Heart left ventricle (tissue), 16 donors: ENCODE measurements around the gene LNX1. TPM values are rescaled to one million over a fixed set of nuclear protein-coding genes. Genes with fewer than 3 reads are reported as not detected.
"Not testable (repeated sequence)": the region's sequence is repeated elsewhere in the genome, so short reads cannot be mapped to it uniquely, and the experiment has no call there.

ENCODE experiments used
- ATAC-seq, 4 donors: fragments of 200-7000 bp; cut with Tn5 transposase; one replicate each; pipeline ENCODE4 v1.9.1; 2020 to 2022; ENCODE audit warnings: moderate library complexity in 4 of 4, mild to moderate bottlenecking in 3 of 4, moderate number of reproducible peaks in 1 of 4
- DNase-seq, 5 donors: peaks; one replicate each; pipeline ENCODE4 v3.0.0-alpha.2; 2020
- H3K27ac ChIP-seq, 12 donors: fragments of 200-600 bp; sonication (generic) in 4 of 12; one replicate each; pipeline versions ENCODE4 v1.5.0 to v1.8.0; 2016 to 2022; ENCODE audit warnings: mild to moderate bottlenecking in 2 of 12
- H3K27me3 ChIP-seq, 9 donors: fragments of 200-600 bp; sonication (generic) in 2 of 9; one replicate each; pipeline versions ENCODE4 v1.5.1 to v1.8.0; 2016 to 2022; ENCODE audit warnings: mild to moderate bottlenecking in 3 of 9
- H3K36me3 ChIP-seq, 9 donors: fragments of 200-600 bp; sonication (generic) in 2 of 9; one replicate each; pipeline versions ENCODE4 v1.5.0 to v1.8.0; 2018 to 2022; ENCODE audit warnings: mild to moderate bottlenecking in 2 of 9
- H3K4me1 ChIP-seq, 12 donors: fragments of 200-600 bp; sonication (generic) in 4 of 12; one replicate each; pipeline versions ENCODE4 v1.5.0 to v1.8.0; 2016 to 2022; ENCODE audit warnings: mild to moderate bottlenecking in 3 of 12
- H3K4me3 ChIP-seq, 12 donors: fragments of 200-600 bp; sonication (generic) in 4 of 12; one replicate each; pipeline versions ENCODE4 v1.5.0 to v1.8.0; 2017 to 2022; ENCODE audit warnings: mild to moderate bottlenecking in 9 of 12, moderate library complexity in 4 of 12
- H3K9me3 ChIP-seq, 12 donors: fragments of 200-600 bp; sonication (generic) in 4 of 12; one replicate each; pipeline versions ENCODE4 v1.5.0 to v1.8.0; 2016 to 2022; ENCODE audit warnings: mild to moderate bottlenecking in 1 of 12
- CTCF ChIP-seq, 12 donors: fragments of 200-600 bp; sonication (generic) in 4 of 12; IDR thresholded peaks; one replicate each; pipeline versions ENCODE4 v1.5.0 to v1.8.0; 2018 to 2022; ENCODE audit warnings: antibody characterized with exemption in 12 of 12, mild to moderate bottlenecking in 5 of 12
- POLR2A ChIP-seq, 2 donors: fragments of 450-650 bp; IDR thresholded peaks; one replicate each; pipeline ENCODE4 v1.6.1; 2017; ENCODE audit warnings: antibody characterized with exemption in 2 of 2, mild to moderate bottlenecking in 2 of 2, moderate library complexity in 2 of 2
- WGBS, 4 donors: extraction: QIAGEN DNeasy Blood & Tissue Kit in 2 of 4; methylation state at CpG; one replicate each; pipeline versions ENCODE4 v1.1.5 to v1.1.7; 2013 to 2018; 5-methylcytosine and 5-hydroxymethylcytosine counted together
- intact Hi-C, 10 donors: fragments of 100-400 bp; cut with DNase I; formaldehyde crosslinking; loops; one replicate each; pipeline versions ENCODE4 v1.11.1 to v1.14.2; 2022
- polyA plus RNA-seq, 2 donors: library from polyadenylated mRNA; stranded (reverse); fragments of 200-250 nt; gene quantifications; one replicate each; pipeline ENCODE4 v1.2.3, GENCODE V29; 2013
- total RNA-seq, 9 donors: library from RNA; depleted of rRNA in 2 of 9; stranded (reverse); fragments of >200 nt in 2 of 9; fragmentation: NEBNext Ultra II Directional in 3 of 9; extraction: Animal tissue kit (Norgen Biotek cat#: 25700) in 3 of 9; gene quantifications; one replicate each; pipeline versions ENCODE4 v1.1.0 to v1.2.4, GENCODE V29; 2016 to 2023
- donor health status: ischemic (EF 13 %, LVEDD 7.1; RV severe dilation, severe dysfunction).
- donor health status: healthy with polysubstance abuse.
- donor health status: DM: no; HTN: yes; CAD: no.
- donor health status: DM: no; HTN: no; CAD: no.
- donor health status: ischemic (EF 25% LVEDD 6.9; RV normal size, moderate dysfunction).
- donor health status: ischemic (EF 25% LVEDD 5.7; RV mildly dilated, moderate dysfunction).
- donor health status: healthy.
- donor health status: DM: yes; HTN: yes; CAD: no.
- donor health status: ischemic (EF 35%, LVEDD 5.7; RV mildly dilated, moderate dysfunction).
- donor health status: nonischemic (EF 11% LVEDD 7.7; RV severe dilation, severe dysfunction).
- donor health status: DM: yes; HTN: yes; CAD: no.
- donor health status: PGD.
- donor health status: ischemic (EF 29% LVEDD 5.4; RV normal size, mild dysfunction).
- donor health status: nonischemic (EF 23%, LVEDD 6.1; RV moderate dilation, normal function).

The LNX1 gene
- total and polyA plus RNA-seq, 11 donors: 3.4 to 15.7 (median 6.7) TPM

- H3K9me3 ChIP-seq: no peaks in the 10 kb centered on the region
- peaks cover 0 to 7% (median 0%) of the 10 kb centered on the region in 12 donors for H3K4me1 ChIP-seq
- WGBS, 4 donors: 76 to 84% (median 80%) methylated on average over 5 of the region's 5 CpGs
- TF ChIP-seq CTCF (IDR thresholded peaks at IDR 0.05) (no peak), POLR2A (IDR thresholded peaks at IDR 0.05) (no peak)
- no peak overlapping the region for H3K4me3 ChIP-seq
- no peak for ATAC-seq
- H3K27me3 ChIP-seq: no peaks in the 10 kb centered on the region
- H3K36me3 ChIP-seq: peaks cover 0 to 27% (median 2%) of the 10 kb centered on the region in 9 donors
- peak overlapping the region in 1 of 12 donors; percentile 38 for H3K27ac ChIP-seq
- intact Hi-C loops: no loop called here
- DNase-seq: no peak
These were observed 114.2 kb downstream of the LNX1 start for GRCh38 chr4:53477038-53477565.

GRCh38 chr4:53476232-53477037 is 114.9 kb downstream of the LNX1 start:
- intact Hi-C loops: no loop called here
- Histone ChIP-seq H3K9me3 (peaks cover 0 to 3% (median 0%) of the 10 kb centered on the region in 12 donors), H3K36me3 (peaks cover 0 to 27% (median 0%) of the 10 kb centered on the region in 9 donors), H3K4me3 (no peak overlapping the region), H3K4me1 (peaks cover 0 to 7% (median 0%) of the 10 kb centered on the region in 12 donors), H3K27ac (peak overlapping the region in 1 of 12 donors; percentile 38), H3K27me3 (no peaks in the 10 kb centered on the region)
- WGBS, 4 donors: 80 to 86% (median 83%) methylated on average over 10 of the region's 10 CpGs
- TF ChIP-seq CTCF (IDR thresholded peaks at IDR 0.05): no peak
- TF ChIP-seq POLR2A (IDR thresholded peaks at IDR 0.05): no peak
- DNase-seq (peak in 2 of 5 donors; percentile 17 to 33), ATAC-seq (peak in 3 of 4 donors; percentile 63 to 82 (median 81))

- ATAC-seq, H3K4me1 ChIP-seq, H3K27ac ChIP-seq, H3K4me3 ChIP-seq, intact Hi-C loops, DNase-seq, H3K27me3 ChIP-seq: not testable (repeated sequence)
- WGBS, 4 donors: 97 to 99% (median 98%) methylated on average over 6 of the region's 6 CpGs
- Histone ChIP-seq H3K36me3 (peaks cover 0 to 24% (median 15%) of the 10 kb centered on the region in 9 donors), H3K9me3 (peaks cover 0 to 21% (median 0%) of the 10 kb centered on the region in 12 donors)
These were observed 124.7 kb downstream of the LNX1 start for GRCh38 chr4:53466576-53466975.

GRCh38 chr4:53465891-53466290 is 125.4 kb downstream of the LNX1 start:
- Histone ChIP-seq H3K9me3 (peaks cover 0 to 21% (median 0%) of the 10 kb centered on the region in 12 donors), H3K27me3 (no peaks in the 10 kb centered on the region), H3K4me3 (no peak overlapping the region), H3K4me1 (no peaks in the 10 kb centered on the region), H3K36me3 (peaks cover 0 to 31% (median 22%) of the 10 kb centered on the region in 9 donors), H3K27ac (no peak overlapping the region)
- intact Hi-C loops: no loop called here
- no peak for TF ChIP-seq POLR2A (IDR thresholded peaks at IDR 0.05)
- no peak for TF ChIP-seq CTCF (IDR thresholded peaks at IDR 0.05)
- ATAC-seq (no peak), DNase-seq (no peak)
